Central memory CD8-positive, alpha-beta T cell (primary cell): ENCODE results near the gene TOMM40L.
A peak's percentile ranks its signal among the peaks of the same experiment; 100 is the strongest.

Experiments
- ATAC-seq: fragments of 150-1000 bp; cut with Tn5 transposase; replicated peaks from 2 replicates; pipeline ENCODE4 v1.10.0; 2022; ENCODE audit warnings: mild to moderate bottlenecking, moderate FRiP score, moderate number of reproducible peaks; ENCODE audit not compliant: poor library complexity, severe bottlenecking; ENCODE audit errors: extremely low read depth
- DNase-seq, 2 donors: peaks; one replicate each; pipeline ENCODE4 v3.0.0; 2021; ENCODE audit warnings: low spot score in 2 of 2
- H3K27ac Mint-ChIP-seq: one replicate; pipeline ENCODE4 v1.8.0; 2022; ENCODE audit warnings: low read depth, mild to moderate bottlenecking, moderate library complexity, mixed read lengths
- H3K27me3 Mint-ChIP-seq: one replicate; pipeline ENCODE4 v1.8.0; 2022; ENCODE audit warnings: mixed read lengths
- H3K36me3 Mint-ChIP-seq: one replicate; pipeline ENCODE4 v1.8.0; 2022; ENCODE audit warnings: mild to moderate bottlenecking, moderate library complexity, mixed read lengths; ENCODE audit not compliant: insufficient read depth
- H3K4me1 Mint-ChIP-seq: one replicate; pipeline ENCODE4 v1.8.0; 2022; ENCODE audit warnings: mixed read lengths
- H3K4me3 Mint-ChIP-seq: one replicate; pipeline ENCODE4 v1.8.0; 2022; ENCODE audit warnings: mild to moderate bottlenecking, moderate library complexity, mixed read lengths
- H3K9me3 Mint-ChIP-seq: one replicate; pipeline ENCODE4 v1.8.0; 2022; ENCODE audit warnings: mixed read lengths

TOMM40L gene

GRCh38 chr1:161199506-161200139 lies 26.2 kb upstream of the TOMM40L start:
- Mint-ChIP-seq H3K4me1 (peaks cover 63% of the 10 kb centered on the region), H3K36me3 (peaks cover 17% of the 10 kb centered on the region), H3K27ac (peak overlapping the region; percentile 73), H3K4me3 (no peak overlapping the region), H3K27me3 (no peaks in the 10 kb centered on the region), H3K9me3 (no peaks in the 10 kb centered on the region)
- ATAC-seq (no peak), DNase-seq (no peak)

GRCh38 chr1:161200421-161200991 lies 25.4 kb upstream of the TOMM40L start:
- H3K27ac Mint-ChIP-seq, result peak overlapping the region; percentile 96
- H3K36me3 Mint-ChIP-seq, result peaks cover 17% of the 10 kb centered on the region
- no peaks in the 10 kb centered on the region for H3K9me3 Mint-ChIP-seq
- peak overlapping the region; percentile 91 for H3K4me3 Mint-ChIP-seq
- H3K27me3 Mint-ChIP-seq, result no peaks in the 10 kb centered on the region
- H3K4me1 Mint-ChIP-seq, result peaks cover 60% of the 10 kb centered on the region
- DNase-seq, result no peak
- ATAC-seq, result no peak

GRCh38 chr1:161200992-161201835 lies 24.6 kb upstream of the TOMM40L start:
- peak overlapping the region; percentile 96 for H3K27ac Mint-ChIP-seq
- DNase-seq (no peak), ATAC-seq (no peak)
- peaks cover 17% of the 10 kb centered on the region for H3K36me3 Mint-ChIP-seq
- H3K4me3 Mint-ChIP-seq, result peak overlapping the region; percentile 91
- no peaks in the 10 kb centered on the region for H3K27me3 Mint-ChIP-seq
- no peaks in the 10 kb centered on the region for H3K9me3 Mint-ChIP-seq
- peaks cover 60% of the 10 kb centered on the region for H3K4me1 Mint-ChIP-seq

GRCh38 chr1:161201836-161202712 lies 23.8 kb upstream of the TOMM40L start, which contains the start of gene NDUFS2:
TSS of gene NDUFS2 (plus strand) at chr1:161202367. CDS start at chr1:161202386, 19 bp downstream.
- Mint-ChIP-seq H3K36me3 (peaks cover 23% of the 10 kb centered on the region), H3K27me3 (no peaks in the 10 kb centered on the region), H3K4me1 (peaks cover 62% of the 10 kb centered on the region), H3K27ac (peak within 1 kb of the TSS; percentile 96), H3K9me3 (no peaks in the 10 kb centered on the region), H3K4me3 (peak within 1 kb of the TSS; percentile 91)
- ATAC-seq (peak; percentile 100), DNase-seq (peak; percentile 81 to 91)

- peaks cover 50% of the 10 kb centered on the region for H3K4me1 Mint-ChIP-seq
- ATAC-seq (no peak), DNase-seq (no peak)
- peaks cover 60% of the 10 kb centered on the region for H3K36me3 Mint-ChIP-seq
- no peak overlapping the region for H3K27ac Mint-ChIP-seq
- H3K4me3 Mint-ChIP-seq, result no peak overlapping the region
- no peaks in the 10 kb centered on the region for H3K27me3 Mint-ChIP-seq
- H3K9me3 Mint-ChIP-seq, result no peaks in the 10 kb centered on the region
Observed at GRCh38 chr1:161206411-161207140, 19.3 kb upstream of the TOMM40L start.

- H3K4me1 Mint-ChIP-seq, result peaks cover 44% of the 10 kb centered on the region
Observed at GRCh38 chr1:161207173-161207572, 18.7 kb upstream of the TOMM40L start.

GRCh38 chr1:161209790-161210409 lies 16.0 kb upstream of the TOMM40L start:
- no peak overlapping the region for H3K4me3 Mint-ChIP-seq
- DNase-seq (peak; percentile 46 to 55), ATAC-seq (peak; percentile 68)
- H3K27ac Mint-ChIP-seq, result peak overlapping the region; percentile 30
- peaks cover 27% of the 10 kb centered on the region for H3K4me1 Mint-ChIP-seq
- no peaks in the 10 kb centered on the region for H3K27me3 Mint-ChIP-seq
- no peaks in the 10 kb centered on the region for H3K9me3 Mint-ChIP-seq
- H3K36me3 Mint-ChIP-seq, result peaks cover 76% of the 10 kb centered on the region

More at GRCh38 chr1:161207173-161207572, 18.7 kb upstream of the TOMM40L start:
- H3K27ac Mint-ChIP-seq, result no peak overlapping the region
- no peak for DNase-seq
- no peaks in the 10 kb centered on the region for H3K27me3 Mint-ChIP-seq
- peaks cover 62% of the 10 kb centered on the region for H3K36me3 Mint-ChIP-seq
- ATAC-seq, result no peak
- H3K9me3 Mint-ChIP-seq, result no peaks in the 10 kb centered on the region
- H3K4me3 Mint-ChIP-seq, result no peak overlapping the region

GRCh38 chr1:161214369-161214768 lies 11.5 kb upstream of the TOMM40L start:
- no peak overlapping the region for H3K27ac Mint-ChIP-seq
- H3K4me3 Mint-ChIP-seq, result no peak overlapping the region
- H3K27me3 Mint-ChIP-seq, result no peaks in the 10 kb centered on the region
- ATAC-seq, result no peak
- H3K36me3 Mint-ChIP-seq, result peaks cover 55% of the 10 kb centered on the region
- H3K4me1 Mint-ChIP-seq, result peaks cover 32% of the 10 kb centered on the region
- H3K9me3 Mint-ChIP-seq, result no peaks in the 10 kb centered on the region
- no peak for DNase-seq

- peaks cover 25% of the 10 kb centered on the region for H3K4me1 Mint-ChIP-seq
- ATAC-seq (no peak), DNase-seq (no peak)
- peak within 1 kb of the TSS; percentile 3 for H3K27ac Mint-ChIP-seq
- H3K4me3 Mint-ChIP-seq, result peak within 1 kb of the TSS; percentile 26
- no peaks in the 10 kb centered on the region for H3K27me3 Mint-ChIP-seq
- no peaks in the 10 kb centered on the region for H3K9me3 Mint-ChIP-seq
- H3K36me3 Mint-ChIP-seq, result peaks cover 48% of the 10 kb centered on the region
Observed at GRCh38 chr1:161215076-161215475, 10.8 kb upstream of the TOMM40L start, which contains the start of gene FCER1G. TSS of gene FCER1G (plus strand) at chr1:161215295. CDS start at chr1:161215322, 27 bp downstream.

- no peaks in the 10 kb centered on the region for H3K27me3 Mint-ChIP-seq
- no peak for DNase-seq
- peak overlapping the region; percentile 3 for H3K27ac Mint-ChIP-seq
- H3K4me3 Mint-ChIP-seq, result peak overlapping the region; percentile 21
- H3K9me3 Mint-ChIP-seq, result no peaks in the 10 kb centered on the region
- peaks cover 24% of the 10 kb centered on the region for H3K4me1 Mint-ChIP-seq
- peaks cover 30% of the 10 kb centered on the region for H3K36me3 Mint-ChIP-seq
- no peak for ATAC-seq
Observed at GRCh38 chr1:161216945-161217712, 8.7 kb upstream of the TOMM40L start.

GRCh38 chr1:161217831-161218230 lies 8.0 kb upstream of the TOMM40L start:
- no peak for ATAC-seq
- Mint-ChIP-seq H3K4me3 (no peak overlapping the region), H3K27ac (no peak overlapping the region), H3K4me1 (peaks cover 24% of the 10 kb centered on the region), H3K9me3 (no peaks in the 10 kb centered on the region), H3K36me3 (peaks cover 24% of the 10 kb centered on the region), H3K27me3 (no peaks in the 10 kb centered on the region)
- DNase-seq, result no peak
